Measurements from ENCODE around the gene BMERB1.

DNA sequence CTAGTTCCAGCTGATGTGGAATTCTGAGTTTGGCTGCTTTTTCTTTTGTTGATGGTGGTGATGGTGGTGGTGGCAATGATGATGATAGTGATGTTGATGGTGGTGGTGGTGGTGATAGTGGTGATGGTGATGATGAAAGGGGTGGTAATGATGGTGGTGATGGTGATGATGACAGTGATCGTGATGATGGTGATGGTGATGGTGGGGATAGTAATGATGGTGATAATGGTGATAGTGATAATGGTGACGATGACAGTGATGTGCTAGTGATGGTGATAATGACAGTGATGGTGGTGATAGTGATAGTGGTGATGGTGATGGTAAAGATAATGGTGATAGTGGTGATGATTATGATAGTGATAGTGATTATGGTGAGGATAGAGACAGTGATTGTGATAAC lies 61.5 kb downstream of the BMERB1 start:
- TF ChIP-seq, protein P1, sequence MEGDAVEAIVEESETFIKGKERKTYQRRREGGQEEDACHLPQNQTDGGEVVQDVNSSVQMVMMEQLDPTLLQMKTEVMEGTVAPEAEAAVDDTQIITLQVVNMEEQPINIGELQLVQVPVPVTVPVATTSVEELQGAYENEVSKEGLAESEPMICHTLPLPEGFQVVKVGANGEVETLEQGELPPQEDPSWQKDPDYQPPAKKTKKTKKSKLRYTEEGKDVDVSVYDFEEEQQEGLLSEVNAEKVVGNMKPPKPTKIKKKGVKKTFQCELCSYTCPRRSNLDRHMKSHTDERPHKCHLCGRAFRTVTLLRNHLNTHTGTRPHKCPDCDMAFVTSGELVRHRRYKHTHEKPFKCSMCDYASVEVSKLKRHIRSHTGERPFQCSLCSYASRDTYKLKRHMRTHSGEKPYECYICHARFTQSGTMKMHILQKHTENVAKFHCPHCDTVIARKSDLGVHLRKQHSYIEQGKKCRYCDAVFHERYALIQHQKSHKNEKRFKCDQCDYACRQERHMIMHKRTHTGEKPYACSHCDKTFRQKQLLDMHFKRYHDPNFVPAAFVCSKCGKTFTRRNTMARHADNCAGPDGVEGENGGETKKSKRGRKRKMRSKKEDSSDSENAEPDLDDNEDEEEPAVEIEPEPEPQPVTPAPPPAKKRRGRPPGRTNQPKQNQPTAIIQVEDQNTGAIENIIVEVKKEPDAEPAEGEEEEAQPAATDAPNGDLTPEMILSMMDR (IDR thresholded peaks at IDR 0.05; ENCODE audit: low read depth, low read length, missing input control) = no peak
- TF ChIP-seq TAF1 (conservative IDR thresholded peaks at IDR 0.05) = no peak
- TF ChIP-seq, protein P2, sequence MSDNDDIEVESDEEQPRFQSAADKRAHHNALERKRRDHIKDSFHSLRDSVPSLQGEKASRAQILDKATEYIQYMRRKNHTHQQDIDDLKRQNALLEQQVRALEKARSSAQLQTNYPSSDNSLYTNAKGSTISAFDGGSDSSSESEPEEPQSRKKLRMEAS (IDR thresholded peaks at IDR 0.05) = no peak
- TF ChIP-seq, protein P3, sequence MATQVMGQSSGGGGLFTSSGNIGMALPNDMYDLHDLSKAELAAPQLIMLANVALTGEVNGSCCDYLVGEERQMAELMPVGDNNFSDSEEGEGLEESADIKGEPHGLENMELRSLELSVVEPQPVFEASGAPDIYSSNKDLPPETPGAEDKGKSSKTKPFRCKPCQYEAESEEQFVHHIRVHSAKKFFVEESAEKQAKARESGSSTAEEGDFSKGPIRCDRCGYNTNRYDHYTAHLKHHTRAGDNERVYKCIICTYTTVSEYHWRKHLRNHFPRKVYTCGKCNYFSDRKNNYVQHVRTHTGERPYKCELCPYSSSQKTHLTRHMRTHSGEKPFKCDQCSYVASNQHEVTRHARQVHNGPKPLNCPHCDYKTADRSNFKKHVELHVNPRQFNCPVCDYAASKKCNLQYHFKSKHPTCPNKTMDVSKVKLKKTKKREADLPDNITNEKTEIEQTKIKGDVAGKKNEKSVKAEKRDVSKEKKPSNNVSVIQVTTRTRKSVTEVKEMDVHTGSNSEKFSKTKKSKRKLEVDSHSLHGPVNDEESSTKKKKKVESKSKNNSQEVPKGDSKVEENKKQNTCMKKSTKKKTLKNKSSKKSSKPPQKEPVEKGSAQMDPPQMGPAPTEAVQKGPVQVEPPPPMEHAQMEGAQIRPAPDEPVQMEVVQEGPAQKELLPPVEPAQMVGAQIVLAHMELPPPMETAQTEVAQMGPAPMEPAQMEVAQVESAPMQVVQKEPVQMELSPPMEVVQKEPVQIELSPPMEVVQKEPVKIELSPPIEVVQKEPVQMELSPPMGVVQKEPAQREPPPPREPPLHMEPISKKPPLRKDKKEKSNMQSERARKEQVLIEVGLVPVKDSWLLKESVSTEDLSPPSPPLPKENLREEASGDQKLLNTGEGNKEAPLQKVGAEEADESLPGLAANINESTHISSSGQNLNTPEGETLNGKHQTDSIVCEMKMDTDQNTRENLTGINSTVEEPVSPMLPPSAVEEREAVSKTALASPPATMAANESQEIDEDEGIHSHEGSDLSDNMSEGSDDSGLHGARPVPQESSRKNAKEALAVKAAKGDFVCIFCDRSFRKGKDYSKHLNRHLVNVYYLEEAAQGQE (IDR thresholded peaks at IDR 0.05) = no peak
- TF ChIP-seq JUND (IDR thresholded peaks at IDR 0.05) = no peak
- TF ChIP-seq FOXA1 (IDR thresholded peaks at IDR 0.05) = no peak
- TF ChIP-seq SP1 (IDR thresholded peaks at IDR 0.05) = no peak
- no peak for TF ChIP-seq RAD21 (IDR thresholded peaks at IDR 0.05)
- TF ChIP-seq HNF4G (IDR thresholded peaks at IDR 0.05) = no peak
- TF ChIP-seq GABPA (IDR thresholded peaks at IDR 0.05 in 1 of 2, conservative IDR thresholded peaks at IDR 0.05 in 1 of 2) = no peak
- no peak for TF ChIP-seq RXRA (IDR thresholded peaks at IDR 0.05)
- TF ChIP-seq NR2F2 (IDR thresholded peaks at IDR 0.05) = no peak
- TF ChIP-seq YY1 (IDR thresholded peaks at IDR 0.05) = no peak
- TF ChIP-seq, protein P4, sequence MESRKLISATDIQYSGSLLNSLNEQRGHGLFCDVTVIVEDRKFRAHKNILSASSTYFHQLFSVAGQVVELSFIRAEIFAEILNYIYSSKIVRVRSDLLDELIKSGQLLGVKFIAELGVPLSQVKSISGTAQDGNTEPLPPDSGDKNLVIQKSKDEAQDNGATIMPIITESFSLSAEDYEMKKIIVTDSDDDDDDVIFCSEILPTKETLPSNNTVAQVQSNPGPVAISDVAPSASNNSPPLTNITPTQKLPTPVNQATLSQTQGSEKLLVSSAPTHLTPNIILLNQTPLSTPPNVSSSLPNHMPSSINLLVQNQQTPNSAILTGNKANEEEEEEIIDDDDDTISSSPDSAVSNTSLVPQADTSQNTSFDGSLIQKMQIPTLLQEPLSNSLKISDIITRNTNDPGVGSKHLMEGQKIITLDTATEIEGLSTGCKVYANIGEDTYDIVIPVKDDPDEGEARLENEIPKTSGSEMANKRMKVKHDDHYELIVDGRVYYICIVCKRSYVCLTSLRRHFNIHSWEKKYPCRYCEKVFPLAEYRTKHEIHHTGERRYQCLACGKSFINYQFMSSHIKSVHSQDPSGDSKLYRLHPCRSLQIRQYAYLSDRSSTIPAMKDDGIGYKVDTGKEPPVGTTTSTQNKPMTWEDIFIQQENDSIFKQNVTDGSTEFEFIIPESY (IDR thresholded peaks at IDR 0.05) = no peak
